GM12892 (cell line): Measurements from ENCODE around the gene CIB1.

Experiments
- POLR2A ChIP-seq: IDR thresholded peaks from 2 replicates; pipeline ENCODE4 v1.6.1; 2011; ENCODE audit warnings: low read depth, low read length, control low read depth
- POLR2AphosphoS5 ChIP-seq: IDR thresholded peaks from 2 replicates; pipeline ENCODE4 v1.6.1; 2011; ENCODE audit warnings: low read depth, low read length, control low read depth
- TAF1 ChIP-seq: IDR thresholded peaks from 2 replicates; pipeline ENCODE4 v1.6.1; 2011; ENCODE audit warnings: low read depth, mild to moderate bottlenecking, control low read depth, low read length, borderline replicate concordance

GRCh38 chr15:90240856-90241255 lies 7.1 kb upstream of the CIB1 start:
- no peak for TF ChIP-seq POLR2AphosphoS5
- no peak for TF ChIP-seq POLR2A
- no peak for TF ChIP-seq TAF1
